Ramos (cell line): ENCODE data around the gene ARHGEF11.

ENCODE experiments used
- in situ Hi-C: fragments of 300-500 bp; cut with MboI; formaldehyde crosslinking; loops from one replicate; pipeline ENCODE4 v1.14.3; 2022; ENCODE audit warnings: low sequenced_read_pairs; ENCODE audit not compliant: unreplicated experiment

ARHGEF11 gene

GRCh38 chr1:156959414-156959813, 86.1 kb downstream of the ARHGEF11 start:
- in situ Hi-C loops: no loop called here

- in situ Hi-C loops: no loop called here
Measured at GRCh38 chr1:156958247-156958714, 87.3 kb downstream of the ARHGEF11 start.

GRCh38 chr1:156957634-156958033, 87.9 kb downstream of the ARHGEF11 start:
- in situ Hi-C loops: no loop called here

- in situ Hi-C loops: no loop called here
Measured at GRCh38 chr1:156956333-156956732, 89.2 kb downstream of the ARHGEF11 start.

GRCh38 chr1:156953571-156953970, 92.0 kb downstream of the ARHGEF11 start:
- in situ Hi-C loops: no loop called here

- in situ Hi-C loops: no loop called here
Measured at GRCh38 chr1:156951371-156951770, 94.2 kb downstream of the ARHGEF11 start.

GRCh38 chr1:156949127-156949526, 96.4 kb downstream of the ARHGEF11 start:
- in situ Hi-C loops: no loop called here

GRCh38 chr1:156948708-156949107, 96.8 kb downstream of the ARHGEF11 start:
- in situ Hi-C loops: no loop called here

GRCh38 chr1:156947818-156948525, 97.6 kb downstream of the ARHGEF11 start:
- in situ Hi-C loops: no loop called here

- in situ Hi-C loops: no loop called here
Measured at GRCh38 chr1:156947127-156947526, 98.4 kb downstream of the ARHGEF11 start.

GRCh38 chr1:156945881-156946661, 99.5 kb downstream of the ARHGEF11 start:
- in situ Hi-C loops: no loop called here

- in situ Hi-C loops: no loop called here
Measured at GRCh38 chr1:156944848-156945247, 100.7 kb downstream of the ARHGEF11 start.

- in situ Hi-C loops: no loop called here
Measured at GRCh38 chr1:156944268-156944667, 101.3 kb downstream of the ARHGEF11 start.

GRCh38 chr1:156943756-156944155, 101.8 kb downstream of the ARHGEF11 start:
- in situ Hi-C loops: no loop called here

- in situ Hi-C loops: no loop called here
Measured at GRCh38 chr1:156942576-156942975, 103.0 kb downstream of the ARHGEF11 start.

- in situ Hi-C loops: no loop called here
Measured at GRCh38 chr1:156942176-156942575, 103.4 kb downstream of the ARHGEF11 start.

- in situ Hi-C loops: no loop called here
Measured at GRCh38 chr1:156941675-156942074, 103.9 kb downstream of the ARHGEF11 start.

GRCh38 chr1:156939786-156940334, 105.7 kb downstream of the ARHGEF11 start:
- in situ Hi-C loops: no loop called here

- in situ Hi-C loops: no loop called here
Measured at GRCh38 chr1:156938813-156939212, 106.7 kb downstream of the ARHGEF11 start.

GRCh38 chr1:156937883-156938282, 107.7 kb downstream of the ARHGEF11 start:
- in situ Hi-C loops: no loop called here

GRCh38 chr1:156936721-156937220, 108.8 kb downstream of the ARHGEF11 start:
- in situ Hi-C loops: no loop called here
